Thoracic aorta (tissue), 2 donors: ENCODE measurements around the gene ZDHHC7. TPM values are rescaled to one million over a fixed set of nuclear protein-coding genes. Genes with fewer than 3 reads are reported as not detected.
"Not testable (repeated sequence)": the region's sequence is repeated elsewhere in the genome, so short reads cannot be mapped to it uniquely, and the experiment has no call there.

ENCODE experiments used
- ATAC-seq: fragments of 150-250 bp; one replicate; pipeline ENCODE4 v1.8.0; 2017; ENCODE audit warnings: low read depth; ENCODE audit not compliant: insufficient number of reproducible peaks, low FRiP score
- DNase-seq: peaks from one replicate; pipeline ENCODE4 v3.0.0-alpha.2; 2020; ENCODE audit warnings: low spot score
- H3K27ac ChIP-seq, 2 donors: fragments of 200-600 bp; sonication (generic); 1 replicate in 1 of 2; 2 replicates in 1 of 2; pipeline ENCODE4 v1.5.1; 2016; ENCODE audit warnings: mild to moderate bottlenecking in 2 of 2, moderate library complexity in 2 of 2
- H3K27me3 ChIP-seq: fragments of 200-600 bp; sonication (generic); replicated peaks from 2 replicates; pipeline ENCODE4 v1.6.0; 2016; ENCODE audit warnings: mild to moderate bottlenecking; ENCODE audit not compliant: insufficient read depth
- H3K36me3 ChIP-seq: fragments of 200-600 bp; sonication (generic); one replicate; pipeline ENCODE4 v1.5.1; 2016
- H3K4me1 ChIP-seq, 2 donors: fragments of 200-600 bp; sonication (generic); 1 replicate in 1 of 2; 2 replicates in 1 of 2; pipeline versions ENCODE4 v1.5.1 to v1.6.0; 2016; ENCODE audit warnings: low read depth in 2 of 2, mild to moderate bottlenecking in 1 of 2; ENCODE audit not compliant: control insufficient read depth in 1 of 2
- H3K4me3 ChIP-seq: fragments of 200-600 bp; sonication (generic); 2 replicates; pipeline ENCODE4 v1.5.1; 2016; ENCODE audit warnings: mild to moderate bottlenecking
- H3K9me3 ChIP-seq: fragments of 200-600 bp; sonication (generic); 2 replicates; pipeline ENCODE4 v1.5.1; 2016
- CTCF ChIP-seq: fragments of 200-600 bp; sonication (generic); IDR thresholded peaks from one replicate; pipeline ENCODE4 v1.5.1; 2019; ENCODE audit warnings: antibody characterized with exemption
- total RNA-seq, 2 donors: library from RNA; depleted of rRNA; stranded (reverse); fragments of >200 nt; gene quantifications; one replicate each; pipeline versions ENCODE4 v1.1.0 to v1.2.3, GENCODE V29; 2016

Gene ZDHHC7
- total RNA-seq, 2 donors from 2014 or later, result 63.7 to 80.8 TPM

- H3K27me3 ChIP-seq, result no peaks in the 10 kb centered on the region
- no peak for TF ChIP-seq CTCF
- no peak overlapping the region for H3K4me3 ChIP-seq
- ATAC-seq, result no peak
- H3K9me3 ChIP-seq, result no peaks in the 10 kb centered on the region
- DNase-seq, result no peak
- H3K4me1 ChIP-seq, result no peaks in the 10 kb centered on the region
- H3K27ac ChIP-seq, result no peak overlapping the region
- no peaks in the 10 kb centered on the region for H3K36me3 ChIP-seq
These were observed 69.4 kb downstream of the ZDHHC7 start for GRCh38 chr16:84941921-84942320.

GRCh38 chr16:84940670-84941551, 70.4 kb downstream of the ZDHHC7 start:
- no peaks in the 10 kb centered on the region for H3K4me1 ChIP-seq
- ATAC-seq (no peak), DNase-seq (no peak)
- no peaks in the 10 kb centered on the region for H3K27me3 ChIP-seq
- H3K9me3 ChIP-seq, result no peaks in the 10 kb centered on the region
- no peaks in the 10 kb centered on the region for H3K36me3 ChIP-seq
- no peak for TF ChIP-seq CTCF
- no peak overlapping the region for H3K27ac ChIP-seq
- no peak overlapping the region for H3K4me3 ChIP-seq

GRCh38 chr16:84938616-84939015, 72.7 kb downstream of the ZDHHC7 start:
- not testable (repeated sequence) for ATAC-seq, H3K9me3 ChIP-seq, H3K27ac ChIP-seq

GRCh38 chr16:84937196-84938005, 73.9 kb downstream of the ZDHHC7 start:
- H3K27ac ChIP-seq, result no peak overlapping the region
- H3K9me3 ChIP-seq, result no peaks in the 10 kb centered on the region
- TF ChIP-seq CTCF, result no peak
- no peak for DNase-seq
- H3K4me3 ChIP-seq, result no peak overlapping the region
- no peaks in the 10 kb centered on the region for H3K36me3 ChIP-seq
- peaks cover 5 to 22% of the 10 kb centered on the region in 2 donors for H3K4me1 ChIP-seq
- no peak for ATAC-seq
- H3K27me3 ChIP-seq, result no peaks in the 10 kb centered on the region

More at GRCh38 chr16:84938616-84939015, 72.7 kb downstream of the ZDHHC7 start:
- not testable (repeated sequence) for DNase-seq, H3K36me3 ChIP-seq, H3K27me3 ChIP-seq, H3K4me3 ChIP-seq
- H3K4me1 ChIP-seq, result peaks cover 5 to 12% of the 10 kb centered on the region in 2 donors

- ATAC-seq, result peak; percentile 78
- H3K27me3 ChIP-seq, result no peaks in the 10 kb centered on the region
- peaks cover 10 to 33% of the 10 kb centered on the region in 2 donors for H3K4me1 ChIP-seq
- peak overlapping the region; percentile 61 for H3K4me3 ChIP-seq
- DNase-seq, result no peak
- H3K27ac ChIP-seq, result peak overlapping the region; percentile 73 to 87
- no peaks in the 10 kb centered on the region for H3K9me3 ChIP-seq
- TF ChIP-seq CTCF, result no peak
- no peaks in the 10 kb centered on the region for H3K36me3 ChIP-seq
These were observed 77.3 kb downstream of the ZDHHC7 start for GRCh38 chr16:84933774-84934631.
